ENCODE results near the gene C2orf76. TPM values are rescaled to one million over a fixed set of nuclear protein-coding genes. Genes with fewer than 3 reads are reported as not detected.
"Not testable (repeated sequence)": the region's sequence is repeated elsewhere in the genome, so short reads cannot be mapped to it uniquely, and the experiment has no call there.

C2orf76 gene
- total and polyA plus RNA-seq, 2 experiments from 2014 or later: 5.8 to 21.6 TPM

DNA sequence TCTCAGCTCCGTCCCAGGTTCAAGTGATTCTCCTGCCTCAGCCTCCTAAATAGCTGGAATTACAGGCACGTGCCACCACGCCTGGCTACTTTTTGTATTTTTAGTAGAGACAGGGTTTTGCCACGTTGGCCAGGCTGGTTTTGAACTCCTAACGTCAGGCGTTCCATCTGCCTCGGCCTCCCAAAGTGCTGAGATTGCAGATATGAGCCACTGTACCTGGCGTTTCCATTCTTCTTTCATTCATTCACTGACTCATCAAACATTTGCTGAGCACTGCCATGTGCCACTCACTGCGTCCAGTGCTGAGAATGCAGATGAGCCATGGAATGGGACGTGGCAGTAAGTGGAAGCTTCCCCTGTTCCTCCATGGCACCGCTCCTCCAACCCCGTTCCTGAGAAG, 37.0 kb upstream of the C2orf76 start:
- not testable (repeated sequence) for H4K20me1 ChIP-seq (replicated peaks; ENCODE audit: insufficient read depth); ATAC-seq; H3K36me3 Mint-ChIP-seq (ENCODE audit: low read depth); H3F3A ChIP-seq (replicated peaks; ENCODE audit: low read depth); H3K27me3 ChIP-seq (ENCODE audit: insufficient read depth); H3K27me3 Mint-ChIP-seq (ENCODE audit: insufficient read depth, low read depth, poor library complexity); H3K36me3 ChIP-seq (ENCODE audit: insufficient read depth); H3K79me2 ChIP-seq (replicated peaks; ENCODE audit: insufficient read depth); H3K4me3 Mint-ChIP-seq; H3K9me2 ChIP-seq (ENCODE audit: insufficient read depth); H3K4me3 ChIP-seq; H3K9me3 Mint-ChIP-seq; H3K27ac ChIP-seq (ENCODE audit: low read depth); H3K4me2 ChIP-seq; H2AFZ ChIP-seq; H3K27ac Mint-ChIP-seq; H3K4me1 ChIP-seq (ENCODE audit: insufficient read depth); DNase-seq (ENCODE audit: low spot score)
- peaks cover 11% of the 10 kb centered on the region for H3K4me1 Mint-ChIP-seq

GRCh38 chr2:119402645-119403560, 36.3 kb upstream of the C2orf76 start:
- H3K9me3 Mint-ChIP-seq: no peaks in the 10 kb centered on the region
- H3K27ac Mint-ChIP-seq: no peak overlapping the region
- no peaks in the 10 kb centered on the region for H3K36me3 Mint-ChIP-seq (ENCODE audit: low read depth)
- no peak overlapping the region for H3K4me3 Mint-ChIP-seq
- no peaks in the 10 kb centered on the region for H4K20me1 ChIP-seq (replicated peaks; ENCODE audit: insufficient read depth)
- DNase-seq (ENCODE audit: low spot score) (no peak), ATAC-seq (no peak)
- H2AFZ ChIP-seq: no peak overlapping the region
- no peak overlapping the region for H3K27ac ChIP-seq (ENCODE audit: low read depth)
- no peaks in the 10 kb centered on the region for H3K4me1 ChIP-seq (ENCODE audit: insufficient read depth)
- H3K9me2 ChIP-seq (ENCODE audit: insufficient read depth): no peaks in the 10 kb centered on the region
- no peak overlapping the region for H3K4me3 ChIP-seq
- H3K27me3 Mint-ChIP-seq (ENCODE audit: insufficient read depth, low read depth, poor library complexity): peaks cover 5% of the 10 kb centered on the region
- no peaks in the 10 kb centered on the region for H3K79me2 ChIP-seq (replicated peaks; ENCODE audit: insufficient read depth)
- H3K27me3 ChIP-seq (ENCODE audit: insufficient read depth): no peaks in the 10 kb centered on the region
- no peaks in the 10 kb centered on the region for H3K36me3 ChIP-seq (ENCODE audit: insufficient read depth)
- no peaks in the 10 kb centered on the region for H3F3A ChIP-seq (replicated peaks; ENCODE audit: low read depth)
- H3K4me1 Mint-ChIP-seq: peaks cover 11% of the 10 kb centered on the region
- H3K4me2 ChIP-seq: no peak overlapping the region
- TF ChIP-seq EZH2 (IDR thresholded peaks at IDR 0.05; ENCODE audit: low read depth, unreplicated experiment) (no peak), ZNF114 (CRISPR knock-in tag; IDR thresholded peaks at IDR 0.05) (no peak), ZNF462 (CRISPR knock-in tag; IDR thresholded peaks at IDR 0.05) (no peak), POLR2AphosphoS5 (IDR thresholded peaks at IDR 0.05; ENCODE audit: low read depth) (no peak), REST (IDR thresholded peaks at IDR 0.05; ENCODE audit: unreplicated experiment) (no peak), STAT1 (IDR thresholded peaks at IDR 0.05; ENCODE audit: unreplicated experiment) (no peak), EZH2phosphoT487 (IDR thresholded peaks at IDR 0.05; ENCODE audit: unreplicated experiment) (no peak), CREB1 (CRISPR knock-in tag; IDR thresholded peaks at IDR 0.05; ENCODE audit: low read depth) (no peak), JUNB (IDR thresholded peaks at IDR 0.05; ENCODE audit: unreplicated experiment) (no peak), ZNF331 (CRISPR knock-in tag; IDR thresholded peaks at IDR 0.05; ENCODE audit: low read depth) (no peak)
- TF ChIP-seq, protein P1, sequence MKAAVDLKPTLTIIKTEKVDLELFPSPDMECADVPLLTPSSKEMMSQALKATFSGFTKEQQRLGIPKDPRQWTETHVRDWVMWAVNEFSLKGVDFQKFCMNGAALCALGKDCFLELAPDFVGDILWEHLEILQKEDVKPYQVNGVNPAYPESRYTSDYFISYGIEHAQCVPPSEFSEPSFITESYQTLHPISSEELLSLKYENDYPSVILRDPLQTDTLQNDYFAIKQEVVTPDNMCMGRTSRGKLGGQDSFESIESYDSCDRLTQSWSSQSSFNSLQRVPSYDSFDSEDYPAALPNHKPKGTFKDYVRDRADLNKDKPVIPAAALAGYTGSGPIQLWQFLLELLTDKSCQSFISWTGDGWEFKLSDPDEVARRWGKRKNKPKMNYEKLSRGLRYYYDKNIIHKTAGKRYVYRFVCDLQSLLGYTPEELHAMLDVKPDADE (IDR thresholded peaks at IDR 0.05): no peak

Data from GM23338 (cell line).